GM20431 (cell line): ENCODE measurements around the gene ADGRG2.
"Not testable (repeated sequence)": the region's sequence is repeated elsewhere in the genome, so short reads cannot be mapped to it uniquely, and the experiment has no call there.

ENCODE experiments used
- in situ Hi-C: fragments of 300-500 bp; cut with MseI, MboI; formaldehyde crosslinking; loops from one replicate; pipeline ENCODE4 v1.15.0; 2020; ENCODE audit warnings: low sequenced_read_pairs; ENCODE audit not compliant: unreplicated experiment

ADGRG2 gene

DNA sequence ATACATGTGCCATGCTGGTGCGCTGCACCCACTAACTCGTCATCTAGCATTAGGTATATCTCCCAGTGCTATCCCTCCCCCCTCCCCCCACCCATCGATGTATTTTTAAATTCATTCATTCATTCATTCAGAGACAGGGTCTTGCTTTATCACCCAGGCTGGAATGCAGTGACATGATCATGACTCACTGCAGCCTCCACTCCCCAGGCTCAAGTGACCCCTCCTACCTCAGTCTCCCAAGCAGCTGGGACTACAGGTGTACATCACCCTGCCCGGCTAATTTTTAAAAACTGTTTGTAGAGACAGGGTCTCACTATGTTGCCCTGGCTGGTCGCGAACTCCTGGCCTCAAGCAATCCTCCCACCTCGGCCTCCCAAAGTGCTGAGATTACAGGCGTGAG is 105.7 kb downstream of the ADGRG2 start:
- in situ Hi-C loops = not testable (repeated sequence)

DNA sequence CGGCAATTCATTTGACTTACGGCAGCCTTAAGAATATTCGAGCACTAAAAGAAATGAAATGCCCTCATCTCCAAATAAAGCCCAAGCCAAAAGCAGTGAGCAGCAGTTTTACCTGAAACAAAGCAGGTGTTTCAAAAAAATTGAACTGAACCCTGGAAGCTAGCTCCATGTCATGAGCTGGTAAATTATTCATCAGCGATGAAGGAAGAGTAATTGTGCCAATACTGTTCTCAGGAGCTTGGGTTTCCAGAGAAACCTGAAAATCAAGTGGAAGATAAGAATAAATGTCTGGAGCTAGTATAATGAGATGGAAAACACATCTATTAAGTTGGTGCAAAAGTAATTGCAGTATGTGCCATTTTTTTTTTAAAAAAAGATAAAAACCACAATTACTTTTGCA is 114.4 kb downstream of the ADGRG2 start:
- in situ Hi-C loops = no loop called here

DNA sequence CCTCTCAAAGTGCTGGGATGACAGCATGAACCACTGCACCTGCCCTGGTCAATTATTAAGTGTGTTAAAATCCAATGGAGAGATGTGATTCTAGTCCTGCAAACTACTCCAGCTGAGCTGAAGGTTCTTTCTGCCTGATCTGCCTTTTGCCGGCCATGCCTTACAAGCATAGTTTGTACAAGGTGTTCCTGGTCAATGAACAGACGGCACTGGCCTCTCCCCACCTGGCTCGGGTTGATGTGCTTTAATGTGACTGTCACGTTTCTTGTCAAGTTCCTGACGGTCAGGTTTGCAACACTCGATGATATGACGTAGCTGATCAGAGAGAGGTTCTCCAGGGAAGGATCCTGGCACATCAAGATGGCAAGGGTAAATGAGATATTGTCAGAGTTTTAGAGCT is 115.3 kb downstream of the ADGRG2 start:
- in situ Hi-C loops = no loop called here

DNA sequence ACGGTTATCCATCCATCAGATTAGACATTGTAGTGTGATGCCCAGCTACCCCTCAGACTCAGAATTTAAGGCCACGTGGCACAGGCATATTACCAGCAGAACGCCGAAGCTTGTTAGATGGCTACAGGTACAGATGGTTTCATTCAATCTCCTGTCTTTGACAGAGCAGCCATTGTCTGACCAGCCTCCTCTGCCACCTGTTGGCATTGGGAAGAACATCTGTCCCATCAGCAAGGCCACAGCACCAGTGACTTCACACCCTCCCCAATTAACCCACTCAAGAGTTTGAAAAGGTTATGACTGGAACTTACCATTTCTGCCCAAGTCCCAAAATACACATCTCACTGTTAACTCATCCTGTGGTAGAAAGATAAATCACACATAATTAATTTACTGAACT is 116.4 kb downstream of the ADGRG2 start:
- in situ Hi-C loops = no loop called here

DNA sequence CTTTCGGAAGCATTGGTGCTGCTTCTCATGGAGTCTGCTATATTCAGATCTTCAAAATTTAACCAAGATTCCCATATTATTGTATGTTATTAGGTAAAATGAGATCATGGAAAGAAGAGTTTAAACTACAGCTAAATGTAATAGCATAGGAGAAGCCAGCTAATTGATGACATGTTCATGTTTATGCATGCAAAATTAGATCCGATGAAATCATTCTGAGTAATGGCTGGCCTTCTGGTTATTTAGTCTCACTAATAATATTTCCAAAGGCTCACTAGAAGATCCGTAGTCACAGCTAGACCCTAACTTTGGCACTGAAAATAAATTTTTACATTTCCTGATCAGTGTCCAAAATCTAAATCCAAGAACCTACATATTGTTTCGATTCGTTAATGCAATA is 118.5 kb downstream of the ADGRG2 start:
- in situ Hi-C loops = no loop called here

DNA sequence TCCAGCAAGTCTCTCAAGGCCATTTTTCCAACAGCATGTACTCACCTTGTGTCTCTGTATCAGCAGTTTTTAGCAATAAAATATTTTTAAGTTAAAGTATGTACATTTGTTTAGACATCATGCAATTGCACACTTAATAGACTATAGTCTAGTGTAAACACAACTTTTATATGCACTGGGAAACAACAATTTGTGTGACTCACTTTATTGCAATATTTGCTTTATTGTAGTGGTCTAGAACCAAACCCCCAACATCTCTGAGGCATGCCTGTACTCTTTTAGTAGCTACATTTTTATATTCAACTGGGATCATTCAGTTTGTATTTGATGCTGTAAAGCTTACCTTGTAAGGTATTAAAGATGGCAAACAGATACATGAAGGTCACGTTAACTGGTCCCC is 123.6 kb downstream of the ADGRG2 start:
- in situ Hi-C loops = no loop called here

DNA sequence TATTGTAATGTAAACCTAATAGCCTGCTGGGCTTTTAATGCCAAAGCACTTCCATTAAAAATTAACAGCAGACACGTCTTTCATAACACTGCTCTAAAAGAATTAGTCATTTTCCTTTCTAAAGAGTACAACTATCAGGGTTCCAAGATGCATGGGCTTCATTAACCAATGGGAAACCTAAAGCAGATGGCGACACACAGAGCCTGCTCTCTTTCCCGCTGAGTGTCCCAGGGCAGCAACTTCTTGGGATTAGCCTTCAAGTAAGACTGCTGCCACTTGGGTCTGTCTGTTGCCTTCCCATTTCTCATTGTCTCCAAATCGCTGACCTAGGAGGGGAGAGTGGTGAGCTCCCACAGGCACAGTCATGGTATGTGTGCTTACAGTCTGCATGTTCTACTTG is 124.4 kb downstream of the ADGRG2 start:
- in situ Hi-C loops = no loop called here

DNA sequence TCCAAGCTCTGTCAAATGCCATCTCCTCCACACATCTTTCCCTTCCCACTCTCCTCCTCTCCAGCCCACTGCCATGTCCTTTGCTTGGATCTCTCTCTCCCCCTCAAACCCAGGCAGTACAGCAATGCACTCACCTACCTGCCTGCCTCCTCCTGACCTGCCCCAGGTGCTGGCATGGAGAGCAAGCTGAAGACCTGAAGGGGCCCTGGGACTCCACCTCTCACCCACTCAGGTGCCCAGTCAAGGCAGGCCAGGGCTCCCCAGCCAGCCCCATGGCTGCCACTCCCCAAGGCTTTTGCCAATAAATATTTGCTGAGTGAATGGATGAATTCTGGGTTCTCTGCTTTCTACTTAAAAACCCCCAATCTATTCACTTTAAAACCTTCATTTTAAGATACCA is 125.7 kb downstream of the ADGRG2 start:
- in situ Hi-C loops = no loop called here

DNA sequence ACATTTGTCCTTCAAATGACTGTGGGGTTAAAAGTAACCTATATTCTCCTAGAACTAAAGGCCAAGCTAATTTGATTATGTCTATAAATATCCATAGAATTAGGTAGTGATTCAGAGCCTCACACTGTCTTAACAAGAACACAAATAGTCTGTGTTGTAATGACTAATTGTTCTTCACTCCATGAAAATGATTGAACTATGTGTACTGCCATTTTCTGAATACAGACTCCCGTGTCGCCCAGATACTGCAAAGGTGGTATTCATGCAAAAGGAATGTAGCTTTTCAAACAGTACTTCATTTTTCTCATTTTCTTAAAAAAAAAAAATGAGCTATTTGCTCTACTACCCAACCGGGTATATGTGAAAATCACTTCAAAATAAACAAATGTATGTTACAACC is 127.0 kb downstream of the ADGRG2 start:
- in situ Hi-C loops = no loop called here

DNA sequence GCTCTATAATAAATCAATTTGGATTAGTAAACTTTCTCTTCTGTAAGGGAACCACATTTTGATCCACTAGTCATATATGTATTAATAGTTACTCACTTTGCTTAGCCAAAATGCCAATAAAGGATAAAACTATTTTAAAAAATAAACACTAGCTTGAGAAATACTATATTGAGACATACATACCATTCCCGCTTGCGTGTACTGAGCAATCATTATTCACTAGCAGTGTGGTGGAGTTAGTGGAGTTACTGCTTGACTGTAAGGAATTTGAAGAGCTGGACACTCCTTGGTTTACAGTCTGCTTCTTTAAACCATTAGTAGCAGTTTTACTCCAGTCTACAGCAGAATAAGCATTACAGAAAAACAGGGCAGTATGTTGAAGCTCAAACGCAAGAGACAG is 127.6 kb downstream of the ADGRG2 start:
- in situ Hi-C loops = no loop called here

DNA sequence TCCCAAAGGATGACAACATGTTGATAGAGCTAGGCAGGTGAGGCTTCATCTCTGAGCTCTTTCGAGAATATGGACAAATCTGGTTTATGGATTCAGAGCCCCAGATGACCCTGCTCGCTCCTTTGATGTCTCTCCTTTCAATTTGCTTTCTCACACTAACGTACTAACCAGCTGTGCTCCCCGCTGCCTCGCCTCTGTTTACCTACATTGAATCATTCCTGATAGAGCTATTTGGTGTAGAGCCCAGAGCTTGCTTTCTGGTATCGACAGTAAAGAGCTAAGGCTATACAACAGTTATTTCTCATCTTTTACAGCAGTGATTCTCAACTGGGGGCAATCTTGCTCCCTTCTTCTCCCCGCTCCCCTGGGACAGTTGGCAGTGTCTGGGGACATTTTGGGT is 129.4 kb downstream of the ADGRG2 start:
- in situ Hi-C loops = no loop called here

DNA sequence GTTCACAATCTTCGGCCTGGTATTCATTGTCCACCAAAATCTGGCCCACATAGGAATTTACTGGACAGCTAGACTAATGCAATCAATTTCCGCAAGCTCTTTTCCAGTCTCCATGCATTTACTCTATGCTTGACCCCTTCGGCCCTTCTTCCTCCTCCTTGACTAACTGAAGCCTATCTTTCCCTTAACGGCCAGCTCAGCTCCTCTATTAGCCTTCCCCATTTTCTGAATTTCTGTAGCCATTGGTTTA is 137.2 kb downstream of the ADGRG2 start:
- in situ Hi-C loops = no loop called here

DNA sequence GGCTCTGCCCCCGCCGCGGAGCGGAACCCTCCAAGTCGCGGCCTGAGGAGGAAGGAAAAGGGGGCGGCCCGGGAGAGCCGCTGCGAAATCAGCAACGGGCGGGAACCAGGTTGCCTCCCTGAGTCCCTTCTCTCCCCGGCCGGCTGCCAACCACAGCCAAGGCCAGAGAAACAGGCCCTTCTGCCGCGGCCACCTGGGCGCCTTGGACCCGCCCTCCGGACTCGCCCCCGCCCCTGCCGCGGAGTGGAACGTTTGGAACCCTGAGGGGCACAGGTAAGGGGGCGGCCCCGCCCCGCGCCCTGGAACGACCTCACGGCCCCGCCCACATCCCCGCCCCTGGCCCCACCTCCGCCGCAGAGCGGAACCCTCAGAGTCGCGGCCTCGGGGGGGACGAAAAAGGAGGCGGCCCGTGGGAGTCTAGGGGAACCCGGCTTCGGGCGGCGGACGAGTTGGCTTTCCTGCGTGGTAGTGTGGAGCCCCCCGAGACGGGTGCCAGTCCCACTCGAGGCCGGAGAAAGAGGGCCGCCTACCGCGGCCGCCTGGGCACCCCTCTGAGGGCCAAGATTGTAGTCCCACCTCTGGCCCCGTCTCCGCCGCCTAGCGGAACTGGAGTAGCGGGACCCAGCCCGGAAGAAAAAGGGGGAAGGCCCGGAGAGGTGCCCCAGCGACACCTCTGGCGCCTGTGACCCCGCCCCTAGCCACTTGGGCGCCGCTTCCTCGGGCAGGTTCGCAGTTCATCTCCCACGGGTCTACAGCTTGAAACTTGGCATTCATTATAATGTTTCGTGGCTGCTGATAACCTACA is 137.7 kb downstream of the ADGRG2 start:
- in situ Hi-C loops = no loop called here

DNA sequence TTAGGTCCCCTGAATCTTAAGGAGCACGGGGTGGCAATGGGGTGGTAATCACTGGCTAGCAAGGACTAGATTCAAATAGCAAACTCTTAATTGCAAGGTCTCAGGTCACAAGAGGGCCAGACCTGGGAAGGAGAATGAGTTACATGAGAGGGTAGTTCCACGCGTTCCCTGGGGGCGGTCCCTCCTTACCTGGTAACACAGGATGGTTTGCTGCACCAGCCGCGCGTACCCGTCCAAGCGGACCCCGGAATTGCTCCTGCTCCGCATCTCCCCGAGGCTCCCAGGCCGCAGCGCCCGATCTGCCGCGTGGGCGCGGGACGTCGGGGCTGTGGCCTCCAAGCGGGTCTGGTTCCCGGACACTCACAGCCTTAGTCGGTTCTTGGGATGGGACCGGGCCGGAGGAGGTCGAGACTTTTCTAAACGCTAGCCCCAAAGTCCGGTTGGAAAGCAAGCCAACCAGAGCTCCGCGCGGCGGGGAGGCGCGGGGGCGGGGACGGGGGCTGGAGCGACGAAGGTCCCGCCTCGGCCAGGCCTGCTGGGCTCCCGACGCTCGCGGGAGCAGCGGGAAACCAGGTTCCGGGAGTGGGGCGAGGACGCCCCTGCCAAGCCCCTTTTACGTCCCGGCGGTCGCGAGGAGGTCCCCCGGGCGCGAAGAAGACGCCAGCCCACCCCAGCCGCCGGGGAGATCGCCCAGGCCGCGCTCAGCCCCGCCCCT is 138.4 kb downstream of the ADGRG2 start, which contains the start of gene PHKA2:
TSS of gene PHKA2 (minus strand) at position 449 of the 715 bp plus-strand sequence. CDS start at position 267, 182 bp downstream.
- in situ Hi-C loops = no loop called here

DNA sequence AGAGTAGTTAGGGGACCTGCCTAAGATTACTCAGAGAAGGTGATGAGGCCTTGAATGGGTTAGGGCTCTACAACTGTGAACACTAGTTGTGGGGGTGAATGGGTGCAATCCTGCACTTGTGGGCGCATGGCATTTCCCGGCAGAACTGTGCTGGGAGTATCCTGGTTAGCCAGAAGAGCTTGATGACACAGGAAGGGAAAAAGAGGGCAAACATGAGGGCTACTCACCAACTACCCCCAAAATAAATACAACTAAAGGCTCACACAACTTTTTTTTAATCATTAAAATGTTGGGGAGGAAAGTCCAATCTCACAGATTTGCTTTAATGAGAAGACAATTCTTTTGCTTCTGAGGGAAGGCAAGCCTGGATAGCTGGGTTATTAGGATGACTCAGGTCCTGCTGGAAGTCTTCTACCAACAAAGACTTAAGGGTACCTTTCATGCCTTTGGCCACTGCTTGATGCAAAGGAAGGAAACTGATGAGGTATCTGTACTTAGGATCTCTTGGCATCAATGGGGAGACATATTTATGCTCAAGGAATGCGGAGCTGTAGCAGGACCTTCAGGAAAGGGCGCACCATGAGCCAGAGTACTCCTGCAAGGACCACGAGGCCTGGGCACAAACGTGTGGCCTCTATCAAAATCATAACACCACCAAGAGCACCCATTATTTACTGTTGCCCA is 141.0 kb downstream of the ADGRG2 start:
- in situ Hi-C loops = no loop called here

DNA sequence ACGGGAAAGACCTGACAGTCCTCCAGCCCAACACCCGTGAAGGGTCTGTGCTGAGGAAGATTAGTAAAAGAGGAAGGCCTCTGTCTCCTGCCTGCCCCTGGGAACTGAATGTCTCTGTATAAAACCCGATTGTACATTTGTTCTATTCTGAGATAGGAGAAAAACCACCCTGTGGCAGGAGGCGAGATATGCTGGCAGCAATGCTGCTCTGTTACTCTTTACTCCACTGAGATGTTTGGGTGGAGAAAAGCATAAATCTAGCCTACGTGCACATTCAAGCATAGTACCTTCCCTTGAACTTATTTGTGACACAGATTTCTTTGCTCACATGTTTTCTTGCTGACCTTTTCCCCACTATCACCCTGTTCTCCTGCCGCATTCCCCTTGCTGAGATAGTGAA is 142.0 kb downstream of the ADGRG2 start:
- in situ Hi-C loops = not testable (repeated sequence)

DNA sequence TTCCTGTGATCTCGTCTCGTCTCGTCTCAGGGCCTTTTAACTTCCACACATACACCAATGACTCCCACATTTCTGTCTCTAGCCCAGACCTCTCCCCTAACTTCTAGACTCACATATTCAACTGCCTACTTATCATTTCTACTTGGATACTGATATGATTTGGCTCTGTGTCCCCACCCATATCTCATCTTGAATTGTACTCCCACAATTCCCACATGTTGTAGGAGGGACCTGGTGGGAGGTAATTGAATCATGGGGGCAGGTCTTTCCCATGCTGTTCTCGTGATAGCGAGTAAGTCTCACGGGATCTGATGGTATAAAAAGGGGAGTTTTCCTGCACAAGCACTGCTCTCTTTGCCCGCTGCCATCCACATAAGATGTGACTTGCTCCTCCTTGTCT is 147.3 kb downstream of the ADGRG2 start:
- in situ Hi-C loops = no loop called here

DNA sequence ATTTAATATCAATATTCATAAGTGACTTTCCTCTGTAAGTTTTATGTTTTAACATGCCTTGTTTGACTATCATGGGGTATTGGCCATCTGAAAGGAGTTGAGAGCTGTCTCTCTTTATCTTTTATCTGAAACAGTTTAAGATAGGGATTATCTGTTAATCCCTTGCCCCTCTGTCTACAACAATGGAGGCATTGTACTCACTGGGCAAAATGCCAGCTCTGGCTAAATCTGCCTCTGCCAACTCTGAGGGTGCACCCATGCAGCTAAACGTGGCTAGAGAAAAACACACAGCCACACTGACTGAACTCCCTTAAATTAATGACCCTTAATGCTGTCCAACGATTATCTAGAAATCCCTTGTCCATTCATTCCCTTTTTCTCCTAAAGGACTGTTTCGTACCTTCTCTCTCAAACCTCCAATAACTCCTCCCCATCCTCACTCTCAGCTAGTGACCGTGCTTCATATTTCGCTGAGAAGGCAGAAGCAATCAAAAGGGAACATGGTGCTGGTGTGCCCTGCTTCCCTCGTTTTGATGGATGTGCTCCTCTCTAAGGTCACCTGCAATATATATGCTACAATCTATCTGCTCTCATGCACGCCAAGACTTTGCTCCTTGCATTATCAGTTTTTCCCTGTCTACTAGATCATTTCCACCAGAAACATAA is 148.6 kb downstream of the ADGRG2 start:
- in situ Hi-C loops = no loop called here

DNA sequence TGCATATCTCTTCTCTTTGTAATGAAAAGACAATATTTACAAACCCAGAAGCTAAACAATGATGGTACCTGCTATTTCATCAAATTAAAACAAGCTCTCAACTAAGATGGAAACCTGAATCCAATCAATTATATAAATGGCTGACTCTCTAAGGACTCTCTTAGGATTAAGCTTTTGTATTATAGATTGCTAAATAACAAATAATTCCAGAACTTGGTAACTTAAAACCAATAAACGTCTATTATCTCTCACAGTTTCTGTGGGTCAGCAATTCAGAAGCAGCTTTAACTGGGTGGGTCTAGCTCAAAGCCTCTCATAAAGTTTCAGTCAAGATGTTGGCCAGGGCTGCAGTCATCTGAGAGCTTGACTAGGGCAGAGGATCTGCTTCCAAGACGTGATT is 150.8 kb downstream of the ADGRG2 start:
- in situ Hi-C loops = no loop called here

DNA sequence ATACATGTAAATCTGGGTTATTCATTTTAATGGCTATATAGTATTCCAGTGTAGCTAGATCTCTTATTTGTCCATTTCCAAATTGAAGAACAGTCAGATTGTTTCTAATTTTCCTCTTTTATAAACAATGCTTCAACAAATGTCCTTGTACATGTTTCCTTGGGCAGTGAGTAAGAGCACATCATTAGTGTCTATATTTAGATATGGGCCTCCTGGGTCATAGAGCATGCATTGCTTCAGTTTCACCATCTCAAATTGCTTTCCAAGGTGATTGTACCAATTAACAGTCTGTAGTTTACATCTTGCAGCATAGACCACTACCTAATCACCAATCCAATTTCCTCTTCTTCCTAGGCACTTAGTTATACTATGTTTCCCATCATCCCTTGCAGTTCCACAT is 151.8 kb downstream of the ADGRG2 start:
- in situ Hi-C loops = no loop called here

DNA sequence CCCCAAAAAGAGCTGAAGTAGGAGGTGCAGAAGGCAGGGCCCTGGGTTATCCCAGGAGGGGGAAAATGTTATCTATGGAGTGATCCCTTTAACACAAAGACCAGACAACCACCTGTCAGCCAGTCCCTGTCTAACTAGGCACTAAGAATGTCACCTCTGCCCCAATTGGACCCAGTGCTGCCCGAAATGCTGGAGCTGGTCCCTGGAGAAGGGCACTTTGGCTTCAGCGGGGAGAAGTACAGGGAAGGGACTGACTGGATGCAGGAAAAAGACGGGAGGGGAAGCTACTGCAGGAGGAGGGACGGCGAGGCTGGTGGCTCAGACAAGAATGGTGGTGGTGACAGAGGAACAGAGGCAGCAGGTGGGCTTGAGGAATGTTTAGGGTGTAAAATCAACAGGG is 155.6 kb downstream of the ADGRG2 start:
- in situ Hi-C loops = no loop called here
